GM12878 (cell line): ENCODE data around the gene TBC1D30. TPM values are rescaled to one million over a fixed set of nuclear protein-coding genes. Genes with fewer than 3 reads are reported as not detected.

Experiments
- ATAC-seq: fragments of 200-7000 bp; cut with Tn5 transposase; 3 replicates; pipeline ENCODE4 v1.9.1; 2020; ENCODE audit warnings: mild to moderate bottlenecking, moderate library complexity
- BruUV-seq: library from RNA; stranded (reverse); fragments of 400-500 nt; replicated peaks from 2 replicates; lab custom pipeline; 2021; lab: Mats Ljungman, UMichigan
- CTCF ChIA-PET: fragments of 300-600 bp; sonication (Branson Sonifier 250); formaldehyde crosslinking; extraction: SDS; loops from one replicate; lab custom pipeline; 2021; ENCODE audit warnings: inconsistent platforms; lab: Yijun Ruan, JAX
- POLR2A ChIA-PET: fragments of 350-600 bp; formaldehyde crosslinking; extraction: SDS; loops from one replicate; lab custom pipeline; 2021; ENCODE audit warnings: inconsistent platforms; lab: Charles Lee
- RAD21 ChIA-PET: fragments of 300-600 bp; sonication (Branson Sonifier 250); formaldehyde crosslinking; loops from one replicate; lab custom pipeline; 2023; ENCODE audit warnings: antibody characterized with exemption; ENCODE audit not compliant: unreplicated experiment; lab: Charles Lee
- SMC1A ChIA-PET: fragments of 300-600 bp; sonication (Branson Sonifier 250); formaldehyde crosslinking; loops from one replicate; lab custom pipeline; 2023; ENCODE audit not compliant: unreplicated experiment, uncharacterized antibody; lab: Charles Lee
- DNase-seq: peaks from one replicate; pipeline ENCODE4 v3.0.0-alpha.2; 2011; ENCODE audit warnings: low read depth, low spot score
- FAIRE-seq: peaks from 3 replicates; lab custom pipeline; 2011; peaks lifted over from hg19 to GRCh38; lab: Jason Lieb, UNC
- H2AFZ ChIP-seq: 2 replicates; pipeline ENCODE4 v1.6.0; 2011; ENCODE audit warnings: low read depth, low read length, control low read depth; ENCODE audit not compliant: control insufficient read depth
- H3K27ac ChIP-seq: 2 replicates; pipeline ENCODE4 v1.5.1; 2011; ENCODE audit warnings: control low read depth; ENCODE audit not compliant: control insufficient read depth, insufficient read depth
- H3K27me3 ChIP-seq, 2 experiments: replicated peaks in 1 of 2; 2 replicates each; pipeline versions ENCODE4 v1.6.0 to v1.6.1; 2011; ENCODE audit warnings: low read length in 1 of 2; ENCODE audit not compliant: control insufficient read depth in 2 of 2, insufficient read depth in 2 of 2
- H3K36me3 ChIP-seq, 2 experiments: 2 replicates each; pipeline ENCODE4 v1.5.1; 2011; ENCODE audit warnings: low read length in 1 of 2; ENCODE audit not compliant: control insufficient read depth in 2 of 2, insufficient read depth in 2 of 2
- H3K4me1 ChIP-seq: 2 replicates; pipeline ENCODE4 v1.6.1; 2011; ENCODE audit warnings: mild to moderate bottlenecking, low read length, moderate library complexity, mixed read lengths; ENCODE audit not compliant: control insufficient read depth, insufficient read depth
- H3K4me2 ChIP-seq: 2 replicates; pipeline ENCODE4 v1.6.0; 2011; ENCODE audit warnings: control low read depth; ENCODE audit not compliant: control insufficient read depth, insufficient read depth
- H3K4me3 ChIP-seq: fragments of 200-600 bp; sonication (generic); 2 replicates; pipeline ENCODE4 v1.5.1; 2016
- H3K79me2 ChIP-seq: 2 replicates; pipeline ENCODE4 v1.6.0; 2011; ENCODE audit warnings: low read length; ENCODE audit not compliant: control insufficient read depth, insufficient read depth
- H3K9ac ChIP-seq: 2 replicates; pipeline ENCODE4 v1.8.0; 2011; ENCODE audit warnings: low read length, control low read depth, mixed read lengths; ENCODE audit not compliant: control insufficient read depth, insufficient read depth
- H3K9me3 ChIP-seq: replicated peaks from 3 replicates; pipeline ENCODE4 v1.5.1; 2011; ENCODE audit warnings: mild to moderate bottlenecking, low read length; ENCODE audit not compliant: control insufficient read depth, insufficient read depth
- H4K20me1 ChIP-seq: 2 replicates; pipeline ENCODE4 v1.6.0; 2011; ENCODE audit not compliant: control insufficient read depth, insufficient read depth
- ASH2L ChIP-seq: fragments of 300-600, 200-600 bp; sonication (generic); IDR thresholded peaks from 2 replicates; pipeline ENCODE4 v1.6.1; 2017; ENCODE audit warnings: low read depth, mild to moderate bottlenecking, borderline replicate concordance
- CREM ChIP-seq: IDR thresholded peaks from 2 replicates; pipeline ENCODE4 v1.6.1; 2014; ENCODE audit warnings: antibody characterized with exemption, low read depth
- EZH2 ChIP-seq: IDR thresholded peaks from 2 replicates; pipeline ENCODE4 v1.6.1; 2012; ENCODE audit warnings: low read depth, mild to moderate bottlenecking, control low read depth, inconsistent platforms, low read length, borderline replicate concordance; ENCODE audit not compliant: control insufficient read depth
- GABPA ChIP-seq: IDR thresholded peaks from 2 replicates; pipeline ENCODE4 v1.6.1; 2014; ENCODE audit warnings: antibody characterized with exemption, low read depth, mild to moderate bottlenecking, inconsistent platforms
- HDAC6 ChIP-seq: fragments of 200-600 bp; sonication (generic); IDR thresholded peaks from one replicate; pipeline ENCODE4 v1.8.0; 2017; ENCODE audit warnings: antibody characterized with exemption; ENCODE audit not compliant: unreplicated experiment
- IRF5 ChIP-seq: fragments of 450-650 bp; IDR thresholded peaks from 2 replicates; pipeline ENCODE4 v1.6.1; 2017; ENCODE audit warnings: borderline replicate concordance
- JUND ChIP-seq: IDR thresholded peaks from 2 replicates; pipeline ENCODE4 v1.6.1; 2012; ENCODE audit warnings: low read depth, mild to moderate bottlenecking, low read length, improper control_type of control experiment, moderate library complexity
- MYC ChIP-seq: IDR thresholded peaks from 2 replicates; pipeline ENCODE4 v1.6.1; 2011; ENCODE audit warnings: mild to moderate bottlenecking, low read length, moderate library complexity, inconsistent platforms; ENCODE audit not compliant: insufficient read depth, insufficient replicate concordance, insufficient read length, severe bottlenecking
- PBX3 ChIP-seq: IDR thresholded peaks from 2 replicates; pipeline ENCODE4 v1.6.1; 2011; ENCODE audit warnings: mild to moderate bottlenecking, low read depth, low read length, moderate library complexity; ENCODE audit not compliant: insufficient replicate concordance
- POLR2A ChIP-seq: IDR thresholded peaks from 2 replicates; pipeline ENCODE4 v1.6.1; 2011; ENCODE audit warnings: low read depth, mild to moderate bottlenecking, low read length
- SIN3A ChIP-seq: IDR thresholded peaks from 2 replicates; pipeline ENCODE4 v1.6.1; 2012; ENCODE audit warnings: low read depth, low read length, improper control_type of control experiment
- SPI1 ChIP-seq: IDR thresholded peaks from 2 replicates; pipeline ENCODE4 v1.6.1; 2011; ENCODE audit warnings: low read depth, mild to moderate bottlenecking, low read length, moderate library complexity, borderline replicate concordance; ENCODE audit not compliant: insufficient read depth
- ZBTB33 ChIP-seq: fragments of 450-650 bp; IDR thresholded peaks from 2 replicates; pipeline ENCODE4 v1.6.1; 2017; ENCODE audit warnings: mild to moderate bottlenecking
- ZBTB4 ChIP-seq: fragments of 450-650 bp; formaldehyde crosslinking; IDR thresholded peaks from 2 replicates; pipeline ENCODE4 v1.4.0; 2022; ENCODE audit warnings: mild to moderate bottlenecking, moderate library complexity
- ZSCAN29 ChIP-seq: fragments of 450-650 bp; IDR thresholded peaks from 2 replicates; pipeline ENCODE4 v1.6.1; 2017; ENCODE audit warnings: mild to moderate bottlenecking, moderate library complexity
- WGBS: methylation state at CpG from one replicate; pipeline ENCODE4 v1.1.6; 2016; ENCODE audit warnings: low lambda C conversion rate; ENCODE audit not compliant: insufficient replicate concordance, insufficient coverage; ENCODE audit errors: missing lambda C conversion rate; 5-methylcytosine and 5-hydroxymethylcytosine counted together
- in situ Hi-C: fragments of 300-500 bp; cut with MboI; formaldehyde crosslinking; loops from 9 replicates; pipeline ENCODE4 v1.14.3; 2018; ENCODE audit warnings: mixed read lengths
- intact Hi-C: fragments of 100-400 bp; cut with micrococcal nuclease; formaldehyde crosslinking; loops from one replicate; pipeline ENCODE4 v1.14.2; 2022; ENCODE audit not compliant: unreplicated experiment
- polyA plus RNA-seq, 11 experiments: library from polyadenylated mRNA; depleted of rRNA in 4 of 11; unstranded in 6 of 11; stranded (reverse) in 5 of 11; fragments of >200 nt; fragmentation: Nextera tagmentation in 4 of 11; fragmentation: Illumina TruSeq in 1 of 11; extraction: Ambion mirVana in 4 of 11; extraction: Trizol in 1 of 11; gene quantifications; 1 replicate in 1 of 11; 2 replicates in 10 of 11; pipeline versions ENCODE4 v1.2.1 to v1.2.3, GENCODE V29; 2011 to 2016; ENCODE audit warnings: inconsistent platforms in 2 of 11, missing spikeins in 2 of 11, low read depth in 1 of 11
- total RNA-seq, 4 experiments: library from RNA; depleted of rRNA in 3 of 4; stranded (reverse); fragments of >200 nt in 3 of 4; fragmentation: Illumina TruSeq in 1 of 4; extraction: Trizol in 1 of 4; gene quantifications; 2 replicates each; pipeline versions ENCODE4 v1.2.1 to v1.2.3, GENCODE V29; 2013 to 2021

The TBC1D30 gene
- total and polyA plus RNA-seq, 10 of the 15 experiments (the other 5 are each of a cell fraction or from before 2014, with no cell fraction given): 1.2 to 23.3 (median 11.1) TPM

GRCh38 chr12:64882687-64883086 is 58.2 kb downstream of the TBC1D30 start:
- ChIA-PET POLR2A (interaction anchor here (0.6 to 2.0 kb wide), 10 partner anchors 9 to 287 kb away, joined by 3 to 10 read pairs (median 4); partner anchors contain the start of gene LEMD3), RAD21 (interaction anchor here (0.6 to 7.0 kb wide), 20 partner anchors 7 to 1170 kb away, joined by 3 to 81 read pairs (median 5); partner anchors contain the start of genes LEMD3 and RASSF3), CTCF (interaction anchor here (0.7 to 14.2 kb wide), 14 partner anchors 8 to 350 kb away, joined by 3 to 192 read pairs (median 6); no protein-coding TSS in a partner anchor), SMC1A (interaction anchor here (0.7 to 7.9 kb wide), 20 partner anchors 8 to 1166 kb away, joined by 3 to 130 read pairs (median 4); partner anchors contain the start of genes LEMD3 and TBC1D30)
- FAIRE-seq: no peak
- Histone ChIP-seq H2AFZ (peak overlapping the region; percentile 82), H3K4me1 (peaks cover 47% of the 10 kb centered on the region), H3K27ac (peak overlapping the region; percentile 98), H3K4me2 (peak overlapping the region; percentile 73), H3K79me2 (peaks cover 12% of the 10 kb centered on the region), H4K20me1 (no peaks in the 10 kb centered on the region), H3K9ac (peak overlapping the region; percentile 76), H3K4me3 (no peak overlapping the region; the same call in 1 of the 2 replicates), H3K9me3 (peaks cover 15% of the 10 kb centered on the region), H3K36me3 (peaks cover 0 to 2% of the 10 kb centered on the region in 2 experiments; a peak in 1 of 4 replicates), H3K27me3 (no peaks in the 10 kb centered on the region)
- DNase-seq: no peak
- 59% methylated on average over 3 of the region's 3 CpGs for WGBS
- ATAC-seq: peak; percentile 55
- intact Hi-C loops (loop anchor here (1.0 to 10.0 kb wide), 3 partner anchors 56 to 1172 kb away; no protein-coding TSS in a partner anchor), in situ Hi-C loops (no loop called here)
- TSS peak; percentile 92 for BruUV-seq
- TF ChIP-seq JUND (no peak), ZBTB4 (CRISPR knock-in tag) (no peak), POLR2A (0 out of 2 replicates have a peak, but pooled peaks have one; percentile 46), MYC (no peak), EZH2 (no peak), IRF5 (no peak), GABPA (0 out of 2 replicates have a peak, but pooled peaks have one; percentile 0), CREM (no peak), ZBTB33 (no peak), ZSCAN29 (no peak), HDAC6 (no peak), PBX3 (peak; percentile 8), SIN3A (no peak), SPI1 (no peak), ASH2L (no peak)
